IMR-90 (cell line): Measurements from ENCODE around the gene ACACB. TPM values are rescaled to one million over a fixed set of nuclear protein-coding genes. Genes with fewer than 3 reads are reported as not detected.

Experiments
- ATAC-seq: fragments of 200-7000 bp; cut with Tn5 transposase; 2 replicates; pipeline ENCODE4 v1.9.1; 2020; ENCODE audit warnings: low read depth, mild to moderate bottlenecking, moderate library complexity
- BruUV-seq: library from RNA; stranded (reverse); fragments of 400-500 nt; replicated peaks from 2 replicates; lab custom pipeline; 2021; lab: Mats Ljungman, UMichigan
- CTCF ChIA-PET: fragments of 300-600 bp; formaldehyde crosslinking; extraction: SDS; loops from one replicate; lab custom pipeline; 2021; ENCODE audit warnings: antibody characterized with exemption; lab: Yijun Ruan, JAX
- POLR2A ChIA-PET: fragments of 300-600 bp; sonication (Branson Sonifier 250); formaldehyde crosslinking; loops from one replicate; lab custom pipeline; 2022; ENCODE audit warnings: antibody characterized with exemption; ENCODE audit not compliant: unreplicated experiment; lab: Charles Lee
- DNase-seq: peaks from one replicate; pipeline ENCODE4 v3.0.0; 2013
- H2AFZ ChIP-seq: replicated peaks from 2 replicates; pipeline ENCODE3; 2013; ENCODE audit warnings: low read length, mild to moderate bottlenecking; ENCODE audit not compliant: poor library complexity
- H2AK5ac ChIP-seq: 2 replicates; pipeline ENCODE4 v1.6.1; 2013; ENCODE audit warnings: low read depth, low read length, inconsistent platforms
- H2AK9ac ChIP-seq: replicated peaks from 2 replicates; pipeline ENCODE3; 2013; ENCODE audit warnings: mild to moderate bottlenecking, low read depth, low read length, moderate library complexity; ENCODE audit not compliant: poor library complexity
- H2BK120ac ChIP-seq: 2 replicates; pipeline ENCODE4 v1.6.1; 2013; ENCODE audit warnings: low read depth, low read length, inconsistent platforms
- H2BK15ac ChIP-seq: 3 replicates; pipeline ENCODE4 v1.6.1; 2013; ENCODE audit warnings: low read depth, low read length, inconsistent platforms
- H2BK20ac ChIP-seq: 2 replicates; pipeline ENCODE4 v1.6.1; 2013; ENCODE audit warnings: low read depth, mild to moderate bottlenecking, inconsistent platforms, low read length, moderate library complexity
- H2BK5ac ChIP-seq: 2 replicates; pipeline ENCODE4 v1.6.1; 2013; ENCODE audit warnings: mild to moderate bottlenecking, low read depth, low read length, inconsistent platforms; ENCODE audit not compliant: poor library complexity, severe bottlenecking
- H3K14ac ChIP-seq: replicated peaks from 2 replicates; pipeline ENCODE4 v1.6.1; 2013; ENCODE audit warnings: low read depth, low read length, inconsistent platforms
- H3K18ac ChIP-seq: 2 replicates; pipeline ENCODE4 v1.6.1; 2013; ENCODE audit warnings: low read depth, low read length, control low read depth
- H3K23ac ChIP-seq: 2 replicates; pipeline ENCODE4 v1.6.1; 2013; ENCODE audit warnings: low read depth, low read length, inconsistent platforms
- H3K27ac ChIP-seq: 2 replicates; pipeline ENCODE4 v1.5.1; 2013; ENCODE audit warnings: mild to moderate bottlenecking, control low read depth, low read length; ENCODE audit not compliant: insufficient read depth
- H3K27me3 ChIP-seq: 2 replicates; pipeline ENCODE4 v1.6.1; 2013; ENCODE audit warnings: low read length; ENCODE audit not compliant: control insufficient read depth, insufficient read depth
- H3K36me3 ChIP-seq: 2 replicates; pipeline ENCODE4 v1.6.1; 2013; ENCODE audit warnings: low read length, mixed read lengths; ENCODE audit not compliant: control insufficient read depth, insufficient read depth
- H3K4ac ChIP-seq: 2 replicates; pipeline ENCODE4 v1.6.1; 2013; ENCODE audit warnings: low read depth, low read length, inconsistent platforms
- H3K4me1 ChIP-seq: 2 replicates; pipeline ENCODE4 v1.6.1; 2013; ENCODE audit warnings: low read length, mixed read lengths; ENCODE audit not compliant: control insufficient read depth, insufficient read depth
- H3K4me2 ChIP-seq: 2 replicates; pipeline ENCODE4 v1.6.1; 2013; ENCODE audit warnings: low read depth, mild to moderate bottlenecking, control low read depth, low read length, moderate library complexity
- H3K4me3 ChIP-seq: 2 replicates; pipeline ENCODE4 v1.5.1; 2013; ENCODE audit warnings: low read depth, mild to moderate bottlenecking, control low read depth, low read length, moderate library complexity; ENCODE audit not compliant: insufficient read depth
- H3K56ac ChIP-seq: 2 replicates; pipeline ENCODE4 v1.6.1; 2013; ENCODE audit warnings: low read length, inconsistent platforms; ENCODE audit not compliant: insufficient read depth; ENCODE audit errors: extremely low read depth
- H3K79me1 ChIP-seq, 2 experiments: 2 replicates each; pipeline ENCODE4 v1.6.1; 2013; ENCODE audit warnings: low read length in 2 of 2, inconsistent platforms in 1 of 2, low read depth in 1 of 2
- H3K9ac ChIP-seq: 2 replicates; pipeline ENCODE4 v1.6.1; 2013; ENCODE audit warnings: low read depth, low read length, control low read depth
- H3K9me1 ChIP-seq: 2 replicates; pipeline ENCODE4 v1.6.1; 2013; ENCODE audit warnings: low read length, inconsistent platforms; ENCODE audit not compliant: insufficient read depth
- H3K9me3 ChIP-seq: 2 replicates; pipeline ENCODE4 v1.6.1; 2013; ENCODE audit warnings: low read length; ENCODE audit not compliant: control insufficient read depth, insufficient read depth
- H4K20me1 ChIP-seq: 2 replicates; pipeline ENCODE4 v1.6.1; 2013; ENCODE audit warnings: low read length, inconsistent platforms; ENCODE audit not compliant: insufficient read depth
- H4K5ac ChIP-seq: 2 replicates; pipeline ENCODE4 v1.6.1; 2013; ENCODE audit warnings: mild to moderate bottlenecking, low read depth, low read length, control low read depth
- H4K8ac ChIP-seq, 2 experiments: 2 replicates each; pipeline ENCODE4 v1.6.1; 2013; ENCODE audit warnings: low read depth in 2 of 2, low read length in 2 of 2, control low read depth in 1 of 2, inconsistent platforms in 1 of 2
- H4K91ac ChIP-seq: 2 replicates; pipeline ENCODE4 v1.6.1; 2013; ENCODE audit warnings: low read depth, low read length, inconsistent platforms; ENCODE audit not compliant: insufficient read depth
- SMC3 ChIP-seq: fragments of 150-350 bp; IDR thresholded peaks from 2 replicates; pipeline ENCODE4 v1.6.1; 2016; ENCODE audit warnings: low read depth, mild to moderate bottlenecking, antibody characterized with exemption, low read length, moderate library complexity
- WGBS, 2 experiments: methylation state at CpG; one replicate each; pipeline versions ENCODE4 v1.1.5 to v1.1.7; 2013; ENCODE audit warnings: missing lambda C conversion rate in 2 of 2; ENCODE audit not compliant: insufficient read length in 1 of 2; ENCODE audit errors: extremely low coverage in 2 of 2; 5-methylcytosine and 5-hydroxymethylcytosine counted together
- dilution Hi-C: fragments of 300-500 bp; cut with HindIII; formaldehyde crosslinking; loops from one replicate; pipeline ENCODE4 v1.14.3; 2018; ENCODE audit warnings: low sequenced_read_pairs; ENCODE audit not compliant: unreplicated experiment
- in situ Hi-C: fragments of 300-500 bp; cut with MboI; formaldehyde crosslinking; loops from 3 replicates; pipeline ENCODE4 v1.14.3; 2019; ENCODE audit warnings: low sequenced_read_pairs, inconsistent platforms, mixed read lengths
- intact Hi-C: fragments of 100-400 bp; cut with micrococcal nuclease; formaldehyde crosslinking; loops from 2 replicates; pipeline ENCODE4 v1.10.0; 2022
- polyA plus RNA-seq, 3 experiments: library from polyadenylated mRNA; depleted of rRNA; stranded (reverse); fragments of >200 nt; gene quantifications; 2 replicates each; pipeline ENCODE4 v1.2.3, GENCODE V29; 2012; ENCODE audit warnings: low replicate concordance in 1 of 3
- total RNA-seq: library from RNA; depleted of rRNA; stranded (reverse); fragments of >200 nt; gene quantifications from 2 replicates; pipeline ENCODE4 v1.2.3, GENCODE V29; 2012

ACACB gene
- total and polyA plus RNA-seq, 2 of the 4 experiments (the other 2 are of a cell fraction) = 2.0 to 2.1 TPM

GRCh38 chr12:109125791-109126190 lies 9.4 kb downstream of the ACACB start:
- Histone ChIP-seq H3K79me1 (no peaks in the 10 kb centered on the region), H2AK9ac (no peak overlapping the region), H2AFZ (no peak overlapping the region), H3K27ac (no peak overlapping the region), H3K27me3 (peaks cover 6% of the 10 kb centered on the region), H4K5ac (no peak overlapping the region), H4K91ac (no peak overlapping the region), H2AK5ac (no peak overlapping the region), H3K9ac (no peak overlapping the region), H2BK15ac (no peak overlapping the region), H4K20me1 (no peaks in the 10 kb centered on the region), H3K23ac (no peak overlapping the region), H3K4me1 (peaks cover under 1% of the 10 kb centered on the region; the same call in 1 of the 2 replicates), H3K18ac (no peak overlapping the region), H4K8ac (no peak overlapping the region), H2BK120ac (no peak overlapping the region), H3K14ac (no peak overlapping the region), H3K9me3 (no peaks in the 10 kb centered on the region), H3K9me1 (no peaks in the 10 kb centered on the region), H3K4me2 (no peak overlapping the region), H2BK20ac (no peak overlapping the region), H2BK5ac (no peak overlapping the region), H3K36me3 (no peaks in the 10 kb centered on the region), H3K56ac (no peak overlapping the region; the same call in 1 of the 2 replicates), H3K4me3 (no peak overlapping the region), H3K4ac (no peak overlapping the region)
- no peak for TF ChIP-seq SMC3
- in situ Hi-C loops (no loop called here), intact Hi-C loops (no loop called here), dilution Hi-C loops (no loop called here)
- no peak for DNase-seq
- no peak for ATAC-seq
- BruUV-seq = no TSS peak
- CTCF ChIA-PET = no interaction called here
- POLR2A ChIA-PET = interaction anchor here (0.6 kb wide), 2 partner anchors 181 to 344 kb away, joined by 3 to 6 read pairs; no protein-coding TSS in a partner anchor
- WGBS, 2 experiments = 47% methylated on average over 3 of the region's 7 CpGs; no CpG with 5 or more reads in 1 of the 2 experiments
